HEK293 (cell line): ENCODE data around the gene ZNF853.

Experiments
- CTCF ChIA-PET: fragments of 350-600 bp; formaldehyde crosslinking; extraction: SDS; loops from one replicate; lab custom pipeline; 2021; ENCODE audit warnings: antibody characterized with exemption; lab: Yijun Ruan, JAX
- POLR2A ChIA-PET: fragments of 300-600 bp; formaldehyde crosslinking; extraction: SDS; loops from one replicate; lab custom pipeline; 2020; ENCODE audit warnings: antibody characterized with exemption, inconsistent platforms; lab: Yijun Ruan, JAX
- H3K27ac ChIP-seq: fragments of 200-500 bp; sonication (Bioruptor generic); 2 replicates; pipeline ENCODE4 v1.5.1; 2014; ENCODE audit warnings: low read depth, low read length, control low read depth, inconsistent platforms; ENCODE audit errors: extremely low read depth
- H3K36me3 ChIP-seq, 2 experiments: fragments of 200-500 bp in 1 of 2; sonication (Bioruptor generic) in 1 of 2; 1 replicate in 1 of 2; 2 replicates in 1 of 2; pipeline ENCODE4 v1.5.1; 2014 to 2017; ENCODE audit warnings: inconsistent platforms in 2 of 2, low read length in 2 of 2; ENCODE audit not compliant: control insufficient read depth in 2 of 2, insufficient read depth in 1 of 2
- H3K4me1 ChIP-seq: fragments of 200-500 bp; sonication (Bioruptor generic); 2 replicates; pipeline ENCODE4 v1.5.1; 2014; ENCODE audit warnings: mild to moderate bottlenecking, low read length, inconsistent platforms; ENCODE audit not compliant: control insufficient read depth, insufficient read depth
- H3K4me3 ChIP-seq: 2 replicates; pipeline ENCODE4 v1.5.1; 2011; ENCODE audit warnings: low read depth, mild to moderate bottlenecking, control low read depth, low read length, moderate library complexity
- H3K9me3 ChIP-seq: fragments of 200-500 bp; sonication (Bioruptor generic); 2 replicates; pipeline ENCODE4 v1.5.1; 2014; ENCODE audit warnings: low read depth, low read length, inconsistent platforms; ENCODE audit not compliant: control insufficient read depth, insufficient read depth
- BCL11A ChIP-seq: fragments of 450-650 bp; formaldehyde crosslinking; IDR thresholded peaks from 2 replicates; pipeline ENCODE4 v1.5.1; 2016; ENCODE audit warnings: low read depth, missing biosample characterization, missing genetic modification characterization
- BCL11B ChIP-seq: fragments of 450-650 bp; formaldehyde crosslinking; IDR thresholded peaks from 2 replicates; pipeline ENCODE4 v1.5.1; 2016; ENCODE audit warnings: low read depth, missing biosample characterization, missing genetic modification characterization
- GFI1B ChIP-seq: fragments of 450-650 bp; formaldehyde crosslinking; IDR thresholded peaks from 2 replicates; pipeline ENCODE4 v1.5.1; 2016; ENCODE audit warnings: missing biosample characterization, missing genetic modification characterization
- HOXC10 ChIP-seq: sonication (generic); formaldehyde crosslinking; IDR thresholded peaks from 2 replicates; pipeline ENCODE4 v1.8.1; 2023; ENCODE audit warnings: mild to moderate bottlenecking, missing genetic modification reagents
- KLF1 ChIP-seq: fragments of 450-650 bp; formaldehyde crosslinking; IDR thresholded peaks from 2 replicates; pipeline ENCODE4 v1.5.1; 2016; ENCODE audit warnings: missing biosample characterization, missing genetic modification characterization
- PBX3 ChIP-seq: sonication (generic); formaldehyde crosslinking; IDR thresholded peaks from 2 replicates; pipeline ENCODE4 v1.8.1; 2022; ENCODE audit warnings: mild to moderate bottlenecking, moderate library complexity, missing genetic modification reagents
- SP7 ChIP-seq: fragments of 450-650 bp; formaldehyde crosslinking; IDR thresholded peaks from 2 replicates; pipeline ENCODE4 v1.5.1; 2016; ENCODE audit warnings: missing biosample characterization, missing genetic modification characterization
- ZFP41 ChIP-seq: fragments of 450-650 bp; formaldehyde crosslinking; IDR thresholded peaks from 2 replicates; pipeline ENCODE4 v1.5.1; 2016; ENCODE audit warnings: missing biosample characterization, missing genetic modification characterization, borderline replicate concordance
- ZNF26 ChIP-seq: fragments of 450-650 bp; formaldehyde crosslinking; IDR thresholded peaks from 2 replicates; pipeline ENCODE4 v1.5.1; 2016; ENCODE audit warnings: missing biosample characterization, missing genetic modification characterization
- ZNF404 ChIP-seq: fragments of 450-650 bp; formaldehyde crosslinking; IDR thresholded peaks from 2 replicates; pipeline ENCODE4 v1.5.1; 2017; ENCODE audit warnings: missing biosample characterization, missing genetic modification characterization
- ZNF473 ChIP-seq: fragments of 450-650 bp; formaldehyde crosslinking; IDR thresholded peaks from 2 replicates; pipeline ENCODE4 v1.5.1; 2017; ENCODE audit warnings: missing biosample characterization, missing genetic modification characterization
- ZNF513 ChIP-seq: fragments of 450-650 bp; IDR thresholded peaks from 2 replicates; pipeline ENCODE4 v1.5.1; 2018; ENCODE audit warnings: missing biosample characterization, missing genetic modification characterization
- ZNF629 ChIP-seq: fragments of 450-650 bp; formaldehyde crosslinking; IDR thresholded peaks from 2 replicates; pipeline ENCODE4 v1.5.1; 2017; ENCODE audit warnings: missing biosample characterization, missing genetic modification characterization
- ZNF660 ChIP-seq: fragments of 450-650 bp; IDR thresholded peaks from 2 replicates; pipeline ENCODE4 v1.5.1; 2018; ENCODE audit warnings: missing biosample characterization, mild to moderate bottlenecking, missing genetic modification characterization
- ZNF785 ChIP-seq: fragments of 450-650 bp; formaldehyde crosslinking; IDR thresholded peaks from 2 replicates; pipeline ENCODE4 v1.5.1; 2016; ENCODE audit warnings: missing biosample characterization, missing genetic modification characterization
- ZNF837 ChIP-seq: fragments of 450-650 bp; formaldehyde crosslinking; IDR thresholded peaks from 2 replicates; pipeline ENCODE4 v1.5.1; 2016; ENCODE audit warnings: missing biosample characterization, missing genetic modification characterization

Gene ZNF853

GRCh38 chr7:6642861-6643640, 27.6 kb downstream of the ZNF853 start:
- ChIA-PET CTCF (no interaction called here), POLR2A (no interaction called here)
- TF ChIP-seq BCL11B (tag by site-specific recombination): no peak
- 0 out of 2 replicates have a peak, but pooled peaks have one; percentile 11 for TF ChIP-seq KLF1 (tag by site-specific recombination)
- TF ChIP-seq ZNF513 (tag by site-specific recombination): peak; percentile 62
- Histone ChIP-seq H3K27ac (no peak overlapping the region), H3K36me3 (peaks cover 0 to 85% of the 10 kb centered on the region in 2 experiments; a peak in 2 of 3 replicates), H3K4me1 (no peaks in the 10 kb centered on the region), H3K4me3 (no peak overlapping the region), H3K9me3 (no peaks in the 10 kb centered on the region)

GRCh38 chr7:6643915-6644625, 28.7 kb downstream of the ZNF853 start:
- Histone ChIP-seq H3K9me3 (no peaks in the 10 kb centered on the region), H3K4me3 (no peak overlapping the region), H3K4me1 (no peaks in the 10 kb centered on the region), H3K27ac (no peak overlapping the region), H3K36me3 (peaks cover 0 to 93% of the 10 kb centered on the region in 2 experiments; a peak in 2 of 3 replicates)
- CTCF ChIA-PET: interaction anchor here (0.7 kb wide), 1 partner anchor 59 kb away, joined by 4 read pairs; no protein-coding TSS in a partner anchor
- POLR2A ChIA-PET: no interaction called here
- TF ChIP-seq PBX3 (CRISPR knock-in tag) (no peak), ZNF404 (tag by site-specific recombination) (no peak), ZNF473 (tag by site-specific recombination) (no peak), ZNF837 (tag by site-specific recombination) (no peak), BCL11A (no peak), SP7 (tag by site-specific recombination) (no peak), ZFP41 (tag by site-specific recombination) (no peak), ZNF26 (tag by site-specific recombination) (no peak), ZNF660 (tag by site-specific recombination) (no peak), ZNF513 (tag by site-specific recombination) (no peak), ZNF629 (tag by site-specific recombination) (no peak), ZNF785 (no peak), HOXC10 (CRISPR knock-in tag) (no peak), GFI1B (tag by site-specific recombination) (no peak)
